Daoy (cell line): ENCODE data around the gene FGD5. TPM values are rescaled to one million over a fixed set of nuclear protein-coding genes. Genes with fewer than 3 reads are reported as not detected.

ENCODE experiments used
- DNase-seq: peaks from one replicate; pipeline ENCODE4 v3.0.0-alpha.2; 2015; ENCODE audit warnings: low read depth
- total RNA-seq: library from RNA; depleted of rRNA; stranded (reverse); fragments of >200 nt; shearing (Covaris generic); gene quantifications from 2 replicates; pipeline ENCODE4 v1.2.3, GENCODE V29; 2014

Gene FGD5
- total RNA-seq, 1 experiment from 2014 or later: 7.0 TPM

GRCh38 chr3:14929310-14930074 lies 110.7 kb downstream of the FGD5 start:
- no peak for DNase-seq

GRCh38 chr3:14933820-14934425 lies 115.2 kb downstream of the FGD5 start:
- DNase-seq: no peak

GRCh38 chr3:14935592-14936345 lies 117.0 kb downstream of the FGD5 start:
- DNase-seq: no peak

DNA sequence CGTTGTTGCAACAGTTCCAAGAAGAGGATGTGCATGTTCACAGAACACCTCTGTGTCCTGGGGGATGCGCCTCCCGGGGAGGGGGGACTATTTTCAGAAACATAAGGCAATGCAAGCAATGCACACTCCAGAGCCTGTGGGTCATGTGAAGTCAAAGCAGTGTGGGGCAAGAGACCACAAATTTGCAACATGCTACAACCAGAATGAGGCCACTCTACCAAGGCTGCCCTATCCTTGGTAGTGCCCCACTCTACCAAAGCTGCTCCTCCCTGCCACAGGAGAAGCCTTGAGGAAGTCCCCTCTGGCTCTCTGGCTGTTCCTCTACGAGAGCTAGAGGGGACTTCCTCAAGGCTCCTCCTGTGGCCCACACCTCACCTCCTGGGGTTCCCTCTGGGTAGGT lies 120.2 kb downstream of the FGD5 start:
- no peak for DNase-seq

DNA sequence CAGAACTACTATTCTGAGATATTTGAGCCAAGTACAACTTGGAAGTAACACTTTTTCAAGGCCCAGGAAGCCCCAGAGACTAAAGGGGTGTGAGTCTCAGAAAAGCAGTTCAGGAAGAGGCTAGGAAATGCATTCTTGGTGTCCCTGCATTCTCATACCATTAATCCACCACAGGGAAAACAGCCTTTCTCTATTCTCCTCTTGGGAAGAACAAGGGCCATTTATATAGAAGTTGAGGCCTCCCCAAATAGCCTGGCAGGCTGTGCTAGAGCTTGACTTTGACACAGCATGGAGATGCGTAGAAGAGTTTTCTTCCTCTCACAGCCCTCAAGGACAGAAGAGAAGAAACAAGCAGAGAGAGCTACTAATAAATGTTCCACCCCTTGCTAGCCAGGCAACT lies 123.1 kb downstream of the FGD5 start:
- no peak for DNase-seq

- DNase-seq: no peak
These were observed 124.3 kb downstream of the FGD5 start for GRCh38 chr3:14943042-14943441.

- no peak for DNase-seq
These were observed 127.5 kb downstream of the FGD5 start for GRCh38 chr3:14946236-14946635.

DNA sequence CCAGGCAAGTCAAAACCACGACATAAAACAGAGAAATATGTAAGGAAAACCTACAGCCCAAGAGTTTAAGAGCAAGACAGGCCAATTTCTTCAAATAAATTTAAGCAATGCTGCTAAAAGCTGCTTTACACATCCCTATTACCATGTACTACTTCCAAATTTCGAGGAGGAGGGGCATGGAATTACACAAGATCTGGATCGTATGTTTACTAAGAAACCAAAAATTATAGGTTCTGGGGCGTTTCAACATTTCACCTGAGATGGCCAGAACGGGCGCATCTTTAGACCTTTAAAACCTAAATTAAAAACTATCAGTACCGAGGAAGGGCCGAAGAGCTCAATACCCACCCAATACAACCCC lies 128.0 kb downstream of the FGD5 start:
- no peak for DNase-seq

- peak; percentile 87 for DNase-seq
These were observed 128.5 kb downstream of the FGD5 start, which contains the start of gene NR2C2 for GRCh38 chr3:14947100-14947885. Gene NR2C2, plus strand, starts transcription at chr3:14947583. Its CDS starts 56,332 bp downstream, at chr3:15003915.

- peak; percentile 94 for DNase-seq
These were observed 129.3 kb downstream of the FGD5 start for GRCh38 chr3:14947886-14948608.

DNA sequence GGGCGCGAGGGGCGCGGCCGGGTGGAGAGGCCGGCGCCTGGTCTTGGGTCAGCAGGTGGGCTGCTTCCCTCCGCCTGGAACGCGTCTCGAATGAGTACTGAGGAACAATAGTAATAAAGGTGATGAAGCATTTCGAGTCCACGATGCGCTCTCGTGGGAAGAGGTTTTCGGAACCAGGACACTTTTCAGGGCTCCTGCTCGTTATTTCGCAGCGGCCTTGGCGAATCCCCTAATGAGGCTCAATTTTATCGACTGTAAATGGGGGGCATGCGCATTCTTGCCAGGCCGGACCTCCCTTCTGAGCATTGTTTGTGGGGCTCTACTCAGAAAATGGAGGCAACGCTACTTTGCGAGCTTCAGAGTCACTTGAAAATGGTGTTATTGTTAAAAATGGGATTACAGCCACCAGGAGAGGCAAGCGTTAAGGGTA lies 129.9 kb downstream of the FGD5 start:
- no peak for DNase-seq

GRCh38 chr3:14949126-14949525 lies 130.4 kb downstream of the FGD5 start:
- DNase-seq: no peak

- DNase-seq: no peak
These were observed 131.5 kb downstream of the FGD5 start for GRCh38 chr3:14950274-14950673.

DNA sequence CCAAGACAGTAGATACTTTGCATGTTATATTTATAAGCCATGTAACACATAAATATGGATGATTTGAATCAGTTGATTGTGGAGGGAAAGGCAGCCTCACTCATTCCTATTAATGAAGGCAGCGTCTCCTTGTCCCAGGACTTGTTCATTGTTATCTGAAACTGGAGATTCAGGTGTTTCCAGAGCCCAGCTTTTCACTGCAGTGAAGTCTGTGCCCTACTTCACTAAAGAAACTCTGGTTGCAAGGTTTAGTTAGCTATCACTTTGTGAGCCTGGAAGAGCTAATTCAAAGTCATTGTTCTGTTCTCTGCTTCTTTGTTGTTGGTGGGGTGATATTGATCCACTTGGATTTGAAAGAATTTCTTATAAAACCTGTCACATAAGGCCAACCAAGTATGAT lies 138.4 kb downstream of the FGD5 start:
- no peak for DNase-seq

DNA sequence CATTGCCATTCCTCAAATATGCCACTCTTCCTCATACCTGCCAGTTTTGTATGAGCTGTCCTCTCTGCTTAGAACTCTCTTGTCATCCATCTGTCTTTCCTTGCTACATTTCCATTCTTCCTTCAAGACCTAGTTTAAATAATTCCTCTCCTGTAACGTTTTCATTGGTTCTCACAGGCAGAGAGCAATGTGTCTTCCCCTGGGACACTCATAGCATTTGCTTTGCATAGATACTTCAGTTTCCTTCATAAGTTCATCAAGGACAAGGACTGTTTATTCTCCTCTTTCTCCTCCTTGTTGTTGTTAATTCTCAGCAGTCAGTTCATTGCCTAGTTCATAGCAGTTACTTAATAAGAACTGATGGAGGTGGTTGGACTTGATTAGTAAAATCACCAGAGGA lies 139.2 kb downstream of the FGD5 start:
- no peak for DNase-seq

GRCh38 chr3:14959359-14959943 lies 140.7 kb downstream of the FGD5 start:
- DNase-seq: no peak

GRCh38 chr3:14962762-14963161 lies 144.0 kb downstream of the FGD5 start:
- DNase-seq: peak; percentile 13

DNA sequence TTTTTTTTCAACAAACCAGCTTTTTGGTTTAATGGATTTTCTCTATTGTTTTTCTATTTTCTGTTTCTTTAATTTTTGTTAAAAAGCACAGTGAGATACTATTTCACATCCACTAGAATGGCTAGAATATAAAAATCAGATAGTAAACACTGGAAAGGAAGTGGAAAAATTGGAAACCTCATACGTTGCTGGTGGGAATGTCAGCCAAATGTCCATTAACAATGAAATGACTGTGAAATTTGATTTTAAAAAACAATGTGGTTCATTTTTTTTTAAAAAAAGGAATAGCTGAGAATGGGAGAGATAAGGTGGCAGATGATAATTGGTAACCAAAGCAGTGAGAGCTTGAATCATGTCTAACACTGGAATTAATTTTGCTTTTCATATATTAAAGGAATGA lies 148.5 kb downstream of the FGD5 start:
- no peak for DNase-seq

GRCh38 chr3:14969671-14970070 lies 150.9 kb downstream of the FGD5 start:
- DNase-seq: no peak

GRCh38 chr3:14976317-14976716 lies 157.6 kb downstream of the FGD5 start:
- no peak for DNase-seq

- DNase-seq: no peak
These were observed 161.9 kb downstream of the FGD5 start for GRCh38 chr3:14980689-14981088.
